ENCODE data around the gene KCTD11. TPM values are rescaled to one million over a fixed set of nuclear protein-coding genes. Genes with fewer than 3 reads are reported as not detected.
A peak's percentile ranks its signal among the peaks of the same experiment; 100 is the strongest.

Gene KCTD11
- total and polyA plus RNA-seq, 2 of the 13 experiments (the other 11 are each of a cell fraction or from before 2014, with no cell fraction given), result 1.6 to 2.6 TPM

DNA sequence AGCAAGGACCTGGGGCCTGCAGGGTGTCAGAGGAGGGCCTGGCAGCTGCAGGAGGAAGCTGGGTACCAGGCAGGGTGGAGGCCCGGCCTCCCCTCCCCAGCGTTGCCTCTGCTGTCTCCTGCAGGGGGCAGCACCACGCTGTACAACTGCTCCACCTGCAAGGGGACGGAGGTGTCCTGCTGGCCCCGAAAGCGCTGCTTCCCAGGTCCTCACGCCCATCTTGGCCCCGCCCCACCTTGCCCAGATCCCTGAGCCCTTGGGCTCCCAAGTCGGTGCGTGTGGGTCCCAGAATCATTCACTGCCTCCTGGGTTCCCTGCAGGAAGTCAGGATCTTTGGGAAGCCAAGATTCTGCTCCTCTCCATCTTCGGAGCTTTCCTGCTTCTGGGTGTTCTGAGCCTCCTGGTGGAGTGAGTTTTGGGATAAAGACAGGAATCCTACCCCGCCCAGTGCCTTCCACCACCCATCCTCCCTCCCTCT, 4.1 kb downstream of the KCTD11 start (continued):
- peak; percentile 53; the same call in 1 of the 3 replicates for TF ChIP-seq MXI1 (IDR thresholded peaks at IDR 0.05; ENCODE audit: borderline replicate concordance, low read depth, low read length)
- no peak for TF ChIP-seq ZNF160 (CRISPR knock-in tag; IDR thresholded peaks at IDR 0.05)
- TF ChIP-seq, protein P1, sequence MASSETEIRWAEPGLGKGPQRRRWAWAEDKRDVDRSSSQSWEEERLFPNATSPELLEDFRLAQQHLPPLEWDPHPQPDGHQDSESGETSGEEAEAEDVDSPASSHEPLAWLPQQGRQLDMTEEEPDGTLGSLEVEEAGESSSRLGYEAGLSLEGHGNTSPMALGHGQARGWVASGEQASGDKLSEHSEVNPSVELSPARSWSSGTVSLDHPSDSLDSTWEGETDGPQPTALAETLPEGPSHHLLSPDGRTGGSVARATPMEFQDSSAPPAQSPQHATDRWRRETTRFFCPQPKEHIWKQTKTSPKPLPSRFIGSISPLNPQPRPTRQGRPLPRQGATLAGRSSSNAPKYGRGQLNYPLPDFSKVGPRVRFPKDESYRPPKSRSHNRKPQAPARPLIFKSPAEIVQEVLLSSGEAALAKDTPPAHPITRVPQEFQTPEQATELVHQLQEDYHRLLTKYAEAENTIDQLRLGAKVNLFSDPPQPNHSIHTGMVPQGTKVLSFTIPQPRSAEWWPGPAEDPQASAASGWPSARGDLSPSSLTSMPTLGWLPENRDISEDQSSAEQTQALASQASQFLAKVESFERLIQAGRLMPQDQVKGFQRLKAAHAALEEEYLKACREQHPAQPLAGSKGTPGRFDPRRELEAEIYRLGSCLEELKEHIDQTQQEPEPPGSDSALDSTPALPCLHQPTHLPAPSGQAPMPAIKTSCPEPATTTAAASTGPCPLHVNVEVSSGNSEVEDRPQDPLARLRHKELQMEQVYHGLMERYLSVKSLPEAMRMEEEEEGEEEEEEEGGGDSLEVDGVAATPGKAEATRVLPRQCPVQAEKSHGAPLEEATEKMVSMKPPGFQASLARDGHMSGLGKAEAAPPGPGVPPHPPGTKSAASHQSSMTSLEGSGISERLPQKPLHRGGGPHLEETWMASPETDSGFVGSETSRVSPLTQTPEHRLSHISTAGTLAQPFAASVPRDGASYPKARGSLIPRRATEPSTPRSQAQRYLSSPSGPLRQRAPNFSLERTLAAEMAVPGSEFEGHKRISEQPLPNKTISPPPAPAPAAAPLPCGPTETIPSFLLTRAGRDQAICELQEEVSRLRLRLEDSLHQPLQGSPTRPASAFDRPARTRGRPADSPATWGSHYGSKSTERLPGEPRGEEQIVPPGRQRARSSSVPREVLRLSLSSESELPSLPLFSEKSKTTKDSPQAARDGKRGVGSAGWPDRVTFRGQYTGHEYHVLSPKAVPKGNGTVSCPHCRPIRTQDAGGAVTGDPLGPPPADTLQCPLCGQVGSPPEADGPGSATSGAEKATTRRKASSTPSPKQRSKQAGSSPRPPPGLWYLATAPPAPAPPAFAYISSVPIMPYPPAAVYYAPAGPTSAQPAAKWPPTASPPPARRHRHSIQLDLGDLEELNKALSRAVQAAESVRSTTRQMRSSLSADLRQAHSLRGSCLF (CRISPR knock-in tag; IDR thresholded peaks at IDR 0.05; ENCODE audit: borderline replicate concordance), result no peak
- TF ChIP-seq ZNF652 (CRISPR knock-in tag; IDR thresholded peaks at IDR 0.05; ENCODE audit: borderline replicate concordance, low read depth), result no peak
- no peak for TF ChIP-seq MED8 (CRISPR knock-in tag; IDR thresholded peaks at IDR 0.05; ENCODE audit: insufficient replicate concordance)
- no peak for TF ChIP-seq ARNT (IDR thresholded peaks at IDR 0.05)
- no peak for TF ChIP-seq SP1 (IDR thresholded peaks at IDR 0.05)
- TF ChIP-seq SP1 (CRISPR knock-in tag; IDR thresholded peaks at IDR 0.05), result peak; percentile 48; the same call in 1 of the 2 replicates
- TF ChIP-seq PCBP1 (IDR thresholded peaks at IDR 0.05; ENCODE audit: borderline replicate concordance, low read depth, low read length), result peak; percentile 77; the same call in 1 of the 2 replicates
- TF ChIP-seq, protein P2, sequence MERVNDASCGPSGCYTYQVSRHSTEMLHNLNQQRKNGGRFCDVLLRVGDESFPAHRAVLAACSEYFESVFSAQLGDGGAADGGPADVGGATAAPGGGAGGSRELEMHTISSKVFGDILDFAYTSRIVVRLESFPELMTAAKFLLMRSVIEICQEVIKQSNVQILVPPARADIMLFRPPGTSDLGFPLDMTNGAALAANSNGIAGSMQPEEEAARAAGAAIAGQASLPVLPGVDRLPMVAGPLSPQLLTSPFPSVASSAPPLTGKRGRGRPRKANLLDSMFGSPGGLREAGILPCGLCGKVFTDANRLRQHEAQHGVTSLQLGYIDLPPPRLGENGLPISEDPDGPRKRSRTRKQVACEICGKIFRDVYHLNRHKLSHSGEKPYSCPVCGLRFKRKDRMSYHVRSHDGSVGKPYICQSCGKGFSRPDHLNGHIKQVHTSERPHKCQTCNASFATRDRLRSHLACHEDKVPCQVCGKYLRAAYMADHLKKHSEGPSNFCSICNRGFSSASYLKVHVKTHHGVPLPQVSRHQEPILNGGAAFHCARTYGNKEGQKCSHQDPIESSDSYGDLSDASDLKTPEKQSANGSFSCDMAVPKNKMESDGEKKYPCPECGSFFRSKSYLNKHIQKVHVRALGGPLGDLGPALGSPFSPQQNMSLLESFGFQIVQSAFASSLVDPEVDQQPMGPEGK (CRISPR knock-in tag; IDR thresholded peaks at IDR 0.05), result peak; percentile 80
- peak; percentile 73; the same call in 1 of the 2 replicates for TF ChIP-seq ERF (CRISPR knock-in tag; IDR thresholded peaks at IDR 0.05)
- TF ChIP-seq KLF11 (CRISPR knock-in tag; IDR thresholded peaks at IDR 0.05), result no peak
- TF ChIP-seq, protein P3, sequence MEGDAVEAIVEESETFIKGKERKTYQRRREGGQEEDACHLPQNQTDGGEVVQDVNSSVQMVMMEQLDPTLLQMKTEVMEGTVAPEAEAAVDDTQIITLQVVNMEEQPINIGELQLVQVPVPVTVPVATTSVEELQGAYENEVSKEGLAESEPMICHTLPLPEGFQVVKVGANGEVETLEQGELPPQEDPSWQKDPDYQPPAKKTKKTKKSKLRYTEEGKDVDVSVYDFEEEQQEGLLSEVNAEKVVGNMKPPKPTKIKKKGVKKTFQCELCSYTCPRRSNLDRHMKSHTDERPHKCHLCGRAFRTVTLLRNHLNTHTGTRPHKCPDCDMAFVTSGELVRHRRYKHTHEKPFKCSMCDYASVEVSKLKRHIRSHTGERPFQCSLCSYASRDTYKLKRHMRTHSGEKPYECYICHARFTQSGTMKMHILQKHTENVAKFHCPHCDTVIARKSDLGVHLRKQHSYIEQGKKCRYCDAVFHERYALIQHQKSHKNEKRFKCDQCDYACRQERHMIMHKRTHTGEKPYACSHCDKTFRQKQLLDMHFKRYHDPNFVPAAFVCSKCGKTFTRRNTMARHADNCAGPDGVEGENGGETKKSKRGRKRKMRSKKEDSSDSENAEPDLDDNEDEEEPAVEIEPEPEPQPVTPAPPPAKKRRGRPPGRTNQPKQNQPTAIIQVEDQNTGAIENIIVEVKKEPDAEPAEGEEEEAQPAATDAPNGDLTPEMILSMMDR (CRISPR knock-in tag; IDR thresholded peaks at IDR 0.05), result peak; percentile 99
- no peak for TF ChIP-seq SALL2 (CRISPR knock-in tag; IDR thresholded peaks at IDR 0.05)
- TF ChIP-seq, protein P4, sequence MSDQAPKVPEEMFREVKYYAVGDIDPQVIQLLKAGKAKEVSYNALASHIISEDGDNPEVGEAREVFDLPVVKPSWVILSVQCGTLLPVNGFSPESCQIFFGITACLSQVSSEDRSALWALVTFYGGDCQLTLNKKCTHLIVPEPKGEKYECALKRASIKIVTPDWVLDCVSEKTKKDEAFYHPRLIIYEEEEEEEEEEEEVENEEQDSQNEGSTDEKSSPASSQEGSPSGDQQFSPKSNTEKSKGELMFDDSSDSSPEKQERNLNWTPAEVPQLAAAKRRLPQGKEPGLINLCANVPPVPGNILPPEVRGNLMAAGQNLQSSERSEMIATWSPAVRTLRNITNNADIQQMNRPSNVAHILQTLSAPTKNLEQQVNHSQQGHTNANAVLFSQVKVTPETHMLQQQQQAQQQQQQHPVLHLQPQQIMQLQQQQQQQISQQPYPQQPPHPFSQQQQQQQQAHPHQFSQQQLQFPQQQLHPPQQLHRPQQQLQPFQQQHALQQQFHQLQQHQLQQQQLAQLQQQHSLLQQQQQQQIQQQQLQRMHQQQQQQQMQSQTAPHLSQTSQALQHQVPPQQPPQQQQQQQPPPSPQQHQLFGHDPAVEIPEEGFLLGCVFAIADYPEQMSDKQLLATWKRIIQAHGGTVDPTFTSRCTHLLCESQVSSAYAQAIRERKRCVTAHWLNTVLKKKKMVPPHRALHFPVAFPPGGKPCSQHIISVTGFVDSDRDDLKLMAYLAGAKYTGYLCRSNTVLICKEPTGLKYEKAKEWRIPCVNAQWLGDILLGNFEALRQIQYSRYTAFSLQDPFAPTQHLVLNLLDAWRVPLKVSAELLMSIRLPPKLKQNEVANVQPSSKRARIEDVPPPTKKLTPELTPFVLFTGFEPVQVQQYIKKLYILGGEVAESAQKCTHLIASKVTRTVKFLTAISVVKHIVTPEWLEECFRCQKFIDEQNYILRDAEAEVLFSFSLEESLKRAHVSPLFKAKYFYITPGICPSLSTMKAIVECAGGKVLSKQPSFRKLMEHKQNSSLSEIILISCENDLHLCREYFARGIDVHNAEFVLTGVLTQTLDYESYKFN (CRISPR knock-in tag; conservative IDR thresholded peaks at IDR 0.05), result no peak
- no peak for TF ChIP-seq SRSF9 (IDR thresholded peaks at IDR 0.05; ENCODE audit: borderline replicate concordance, insufficient read depth, low read depth, low read length, poor library complexity, severe bottlenecking)
- TF ChIP-seq, protein P5, sequence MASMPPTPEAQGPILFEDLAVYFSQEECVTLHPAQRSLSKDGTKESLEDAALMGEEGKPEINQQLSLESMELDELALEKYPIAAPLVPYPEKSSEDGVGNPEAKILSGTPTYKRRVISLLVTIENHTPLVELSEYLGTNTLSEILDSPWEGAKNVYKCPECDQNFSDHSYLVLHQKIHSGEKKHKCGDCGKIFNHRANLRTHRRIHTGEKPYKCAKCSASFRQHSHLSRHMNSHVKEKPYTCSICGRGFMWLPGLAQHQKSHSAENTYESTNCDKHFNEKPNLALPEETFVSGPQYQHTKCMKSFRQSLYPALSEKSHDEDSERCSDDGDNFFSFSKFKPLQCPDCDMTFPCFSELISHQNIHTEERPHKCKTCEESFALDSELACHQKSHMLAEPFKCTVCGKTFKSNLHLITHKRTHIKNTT (CRISPR knock-in tag; IDR thresholded peaks at IDR 0.05), result no peak
